Sigmoid colon (tissue), 7 donors: Measurements from ENCODE around the gene PRSS48. TPM values are rescaled to one million over a fixed set of nuclear protein-coding genes. Genes with fewer than 3 reads are reported as not detected.
A peak's percentile ranks its signal among the peaks of the same experiment; 100 is the strongest.

ENCODE experiments used
- DNase-seq: peaks from one replicate; pipeline ENCODE4 v3.0.0-alpha.2; 2019
- H3K27ac ChIP-seq, 4 donors: fragments of 200-600 bp; sonication (generic); one replicate each; pipeline ENCODE4 v1.5.1; 2016 to 2019; ENCODE audit warnings: mild to moderate bottlenecking in 1 of 4
- H3K27me3 ChIP-seq, 3 donors: fragments of 200-600 bp; sonication (generic); one replicate each; pipeline ENCODE4 v1.5.1; 2019; ENCODE audit warnings: mild to moderate bottlenecking in 1 of 3
- H3K36me3 ChIP-seq, 4 donors: fragments of 200-600 bp; sonication (generic); one replicate each; pipeline ENCODE4 v1.5.1; 2016 to 2019
- H3K4me1 ChIP-seq, 4 donors: fragments of 200-600 bp; sonication (generic); one replicate each; pipeline ENCODE4 v1.5.1; 2017 to 2019
- H3K4me3 ChIP-seq, 4 donors: fragments of 200-600 bp; sonication (generic); one replicate each; pipeline ENCODE4 v1.5.1; 2017 to 2019; ENCODE audit warnings: mild to moderate bottlenecking in 2 of 4, moderate library complexity in 1 of 4
- H3K9me3 ChIP-seq, 4 donors: fragments of 200-600 bp in 3 of 4; sonication (generic) in 3 of 4; one replicate each; pipeline versions ENCODE4 v1.5.1 to v1.6.1; 2013 to 2019
- CTCF ChIP-seq, 4 experiments: fragments of 450-650 bp in 3 of 4; fragments of 200-600 bp in 1 of 4; IDR thresholded peaks; one replicate each; pipeline ENCODE4 v1.5.1; 2016 to 2019; ENCODE audit warnings: antibody characterized with exemption in 4 of 4, mild to moderate bottlenecking in 3 of 4, moderate library complexity in 2 of 4
- EP300 ChIP-seq, 4 donors: sonication (generic); formaldehyde crosslinking; IDR thresholded peaks; one replicate each; pipeline ENCODE4 v1.6.1; 2017; ENCODE audit warnings: antibody characterized with exemption in 4 of 4
- POLR2A ChIP-seq, 2 donors: fragments of 450-650 bp; IDR thresholded peaks; one replicate each; pipeline ENCODE4 v1.6.1; 2016; ENCODE audit warnings: antibody characterized with exemption in 2 of 2, mild to moderate bottlenecking in 2 of 2, moderate library complexity in 2 of 2
- POLR2AphosphoS5 ChIP-seq, 4 donors: sonication (generic); formaldehyde crosslinking; IDR thresholded peaks; one replicate each; pipeline ENCODE4 v1.6.1; 2017; ENCODE audit warnings: antibody characterized with exemption in 4 of 4
- WGBS, 2 donors: extraction: QIAGEN DNeasy Blood & Tissue Kit; methylation state at CpG; one replicate each; pipeline ENCODE4 v1.1.7; 2013; 5-methylcytosine and 5-hydroxymethylcytosine counted together
- intact Hi-C: fragments of 100-400 bp; cut with DNase I; formaldehyde crosslinking; loops from one replicate; pipeline ENCODE4 v1.15.1; 2023
- polyA plus RNA-seq, 3 donors: library from polyadenylated mRNA; stranded (reverse); fragments of 200-250 nt; gene quantifications; one replicate each; pipeline ENCODE4 v1.2.3, GENCODE V29; 2013
- total RNA-seq, 4 donors: library from RNA; depleted of rRNA; stranded (reverse); fragments of >200 nt; gene quantifications; one replicate each; pipeline ENCODE4 v1.1.0, GENCODE V29; 2016
- donor health status: healthy with polysubstance abuse.
- donor health status: Bipolar disorder and iron deficiency.
- donor health status: healthy.

PRSS48 gene
- total RNA-seq (not detected), polyA plus RNA-seq (not detected)

- H3K4me1 ChIP-seq = peaks cover 0 to 38% (median 13%) of the 10 kb centered on the region in 4 donors
- no peaks in the 10 kb centered on the region for H3K27me3 ChIP-seq
- peak; percentile 67 for DNase-seq
- intact Hi-C loops = loop anchor here (2.0 kb wide), 1 partner anchor 86 kb away; no protein-coding TSS in a partner anchor
- 48 to 69% methylated on average over 7 of the region's 7 CpGs for WGBS, 2 donors
- no peaks in the 10 kb centered on the region for H3K36me3 ChIP-seq
- no peak within 1 kb of the TSS for H3K27ac ChIP-seq
- TF ChIP-seq EP300 (IDR thresholded peaks at IDR 0.05) (no peak), POLR2AphosphoS5 (IDR thresholded peaks at IDR 0.05) (no peak), POLR2A (IDR thresholded peaks at IDR 0.05) (no peak), CTCF (IDR thresholded peaks at IDR 0.05) (peak in 3 of 4 experiments; percentile 39 to 55 (median 41))
- H3K9me3 ChIP-seq = no peaks in the 10 kb centered on the region
- H3K4me3 ChIP-seq = no peak within 1 kb of the TSS
Measured at GRCh38 chr4:151276787-151277562, at the start of gene PRSS48. TSS of gene PRSS48 (plus strand) at chr4:151277161. CDS start at chr4:151277173, 12 bp downstream.

- intact Hi-C loops = loop anchor here (5.0 kb wide), 1 partner anchor 60 kb away; no protein-coding TSS in a partner anchor
- peaks cover 0 to 49% (median 25%) of the 10 kb centered on the region in 4 donors for H3K4me1 ChIP-seq
- 67 to 80% methylated on average over 1 of the region's 1 CpG for WGBS, 2 donors
Measured at GRCh38 chr4:151227172-151227571, 49.8 kb upstream of the PRSS48 start.

GRCh38 chr4:151227731-151228130, 49.2 kb upstream of the PRSS48 start:
- TF ChIP-seq POLR2AphosphoS5 (IDR thresholded peaks at IDR 0.05) (peak in 1 of 4 donors; percentile 72), POLR2A (IDR thresholded peaks at IDR 0.05) (no peak), CTCF (IDR thresholded peaks at IDR 0.05) (no peak), EP300 (IDR thresholded peaks at IDR 0.05) (no peak)
- 48 to 63% methylated on average over 3 of the region's 3 CpGs for WGBS, 2 donors
- peak overlapping the region; percentile 61 to 80 (median 66) for H3K27ac ChIP-seq
- H3K27me3 ChIP-seq = no peaks in the 10 kb centered on the region
- intact Hi-C loops = loop anchor here (5.0 kb wide), 1 partner anchor 60 kb away; no protein-coding TSS in a partner anchor
- H3K9me3 ChIP-seq = no peaks in the 10 kb centered on the region
- H3K4me3 ChIP-seq = peak overlapping the region; percentile 13 to 39 (median 26)
- DNase-seq = peak; percentile 85
- peaks cover 0 to 53% (median 28%) of the 10 kb centered on the region in 4 donors for H3K4me1 ChIP-seq
- H3K36me3 ChIP-seq = no peaks in the 10 kb centered on the region

More at GRCh38 chr4:151227172-151227571, 49.8 kb upstream of the PRSS48 start:
- DNase-seq = no peak
- Histone ChIP-seq H3K4me3 (peak overlapping the region; percentile 13 to 39 (median 26)), H3K36me3 (no peaks in the 10 kb centered on the region), H3K27ac (peak overlapping the region; percentile 61 to 80 (median 66)), H3K9me3 (no peaks in the 10 kb centered on the region), H3K27me3 (no peaks in the 10 kb centered on the region)
- no peak for TF ChIP-seq POLR2A (IDR thresholded peaks at IDR 0.05)

- intact Hi-C loops = loop anchor here (5.0 kb wide), 1 partner anchor 61 kb away; no protein-coding TSS in a partner anchor
Measured at GRCh38 chr4:151228189-151229119, 48.5 kb upstream of the PRSS48 start.

More at GRCh38 chr4:151228189-151229119, 48.5 kb upstream of the PRSS48 start:
- TF ChIP-seq POLR2A (IDR thresholded peaks at IDR 0.05) (no peak), CTCF (IDR thresholded peaks at IDR 0.05) (no peak), POLR2AphosphoS5 (IDR thresholded peaks at IDR 0.05) (no peak), EP300 (IDR thresholded peaks at IDR 0.05) (no peak)
- H3K9me3 ChIP-seq = no peaks in the 10 kb centered on the region
- H3K4me3 ChIP-seq = peak overlapping the region in 3 of 4 donors; percentile 13 to 39 (median 34)
- H3K4me1 ChIP-seq = peaks cover 0 to 55% (median 28%) of the 10 kb centered on the region in 4 donors
- no peaks in the 10 kb centered on the region for H3K27me3 ChIP-seq
- no peak for DNase-seq
- H3K36me3 ChIP-seq = no peaks in the 10 kb centered on the region
- 78 to 85% methylated on average over 6 of the region's 6 CpGs for WGBS, 2 donors
- H3K27ac ChIP-seq = peak overlapping the region; percentile 61 to 80 (median 66)
